ENCODE results near the gene PDE4C.

PDE4C gene

GRCh38 chr19:18253716-18254115 is 27.5 kb upstream of the PDE4C start:
- H3K27ac ChIP-seq: no peak overlapping the region
- TF ChIP-seq CTCF (IDR thresholded peaks at IDR 0.05) (no peak), ZFX (IDR thresholded peaks at IDR 0.05; ENCODE audit: borderline replicate concordance) (no peak)

- TF ChIP-seq ZFX (IDR thresholded peaks at IDR 0.05; ENCODE audit: borderline replicate concordance) (no peak), CTCF (IDR thresholded peaks at IDR 0.05) (no peak)
- H3K27ac ChIP-seq: no peak overlapping the region
These were observed 26.9 kb upstream of the PDE4C start for GRCh38 chr19:18253130-18253529.

- no peak for TF ChIP-seq ZFX (IDR thresholded peaks at IDR 0.05; ENCODE audit: borderline replicate concordance)
- TF ChIP-seq CTCF (IDR thresholded peaks at IDR 0.05): no peak
- no peak overlapping the region for H3K27ac ChIP-seq
These were observed 26.1 kb upstream of the PDE4C start for GRCh38 chr19:18252370-18252717.

GRCh38 chr19:18251587-18252369 is 25.5 kb upstream of the PDE4C start:
- H3K27ac ChIP-seq: no peak overlapping the region
- TF ChIP-seq CTCF (IDR thresholded peaks at IDR 0.05) (peak; percentile 83), ZFX (IDR thresholded peaks at IDR 0.05; ENCODE audit: borderline replicate concordance) (no peak)

- H3K27ac ChIP-seq: no peak overlapping the region
- TF ChIP-seq CTCF (IDR thresholded peaks at IDR 0.05) (no peak), ZFX (IDR thresholded peaks at IDR 0.05; ENCODE audit: borderline replicate concordance) (no peak)
These were observed 23.6 kb upstream of the PDE4C start for GRCh38 chr19:18249834-18250233.

GRCh38 chr19:18245297-18245696 is 19.1 kb upstream of the PDE4C start:
- no peak overlapping the region for H3K27ac ChIP-seq
- TF ChIP-seq ZFX (IDR thresholded peaks at IDR 0.05; ENCODE audit: borderline replicate concordance) (no peak), CTCF (IDR thresholded peaks at IDR 0.05) (no peak)

- no peak overlapping the region for H3K27ac ChIP-seq
- TF ChIP-seq ZFX (IDR thresholded peaks at IDR 0.05; ENCODE audit: borderline replicate concordance) (no peak), CTCF (IDR thresholded peaks at IDR 0.05) (no peak)
These were observed 13.1 kb upstream of the PDE4C start for GRCh38 chr19:18239303-18239702.

All from 22Rv1 (cell line).